DMS153 treated with DMSO at 0.1 percent for 48 hours (cell line): ENCODE results near the gene MRM2.

Experiments used
- DNase-seq: peaks from one replicate; lab custom pipeline; 2025; ENCODE audit not compliant: unreplicated experiment; lab: John Stamatoyannopoulos, UW

MRM2 gene

GRCh38 chr7:2192831-2193534 lies 49.0 kb downstream of the MRM2 start:
- DNase-seq = peak; percentile 94

- peak; percentile 65 for DNase-seq
Measured at GRCh38 chr7:2191016-2191415, 51.0 kb downstream of the MRM2 start.

- peak; percentile 89 for DNase-seq
Measured at GRCh38 chr7:2190531-2190930, 51.5 kb downstream of the MRM2 start.

GRCh38 chr7:2186166-2186565 lies 55.8 kb downstream of the MRM2 start:
- no peak for DNase-seq

GRCh38 chr7:2185715-2186114 lies 56.3 kb downstream of the MRM2 start:
- no peak for DNase-seq
